ENCODE results near the gene SNX33.

SNX33 gene

GRCh38 chr15:75659928-75660645, 12.4 kb downstream of the SNX33 start:
- Histone ChIP-seq H3K27me3 (ENCODE audit: insufficient read depth, low read length) (peaks cover 16% of the 10 kb centered on the region; the same call in 1 of the 2 replicates), H3K4me2 (ENCODE audit: low read length) (no peak overlapping the region), H3K79me2 (ENCODE audit: insufficient read depth, low read length) (no peaks in the 10 kb centered on the region), H3K4me1 (ENCODE audit: insufficient read depth, low read length, severe bottlenecking) (no peaks in the 10 kb centered on the region), H3K9me2 (ENCODE audit: low read depth, low read length) (no peaks in the 10 kb centered on the region), H3F3A (ENCODE audit: insufficient read depth, low read length) (no peaks in the 10 kb centered on the region), H3K36me3 (ENCODE audit: insufficient read depth, low read length) (no peaks in the 10 kb centered on the region), H3K9me3 (ENCODE audit: low read length) (no peaks in the 10 kb centered on the region), H3K9ac (ENCODE audit: low read length) (no peak overlapping the region), H2AFZ (ENCODE audit: low read length) (no peak overlapping the region), H3K27ac (ENCODE audit: low read depth, low read length, poor library complexity, severe bottlenecking) (no peak overlapping the region), H3K4me3 (ENCODE audit: low read depth, low read length, poor library complexity, severe bottlenecking) (no peak overlapping the region), H4K20me1 (ENCODE audit: insufficient read depth, low read length) (no peaks in the 10 kb centered on the region)
- TF ChIP-seq EZH2 (IDR thresholded peaks at IDR 0.05; ENCODE audit: borderline replicate concordance, low read length) (no peak), CTCF (IDR thresholded peaks at IDR 0.05; ENCODE audit: low read length) (no peak)

GRCh38 chr15:75661100-75661755, 13.5 kb downstream of the SNX33 start:
- Histone ChIP-seq H4K20me1 (ENCODE audit: insufficient read depth, low read length) (no peaks in the 10 kb centered on the region), H3K4me2 (ENCODE audit: low read length) (no peak overlapping the region), H3K4me3 (ENCODE audit: low read depth, low read length, poor library complexity, severe bottlenecking) (no peak overlapping the region), H3K79me2 (ENCODE audit: insufficient read depth, low read length) (no peaks in the 10 kb centered on the region), H3K27me3 (ENCODE audit: insufficient read depth, low read length) (peaks cover 16% of the 10 kb centered on the region; the same call in 1 of the 2 replicates), H3K27ac (ENCODE audit: low read depth, low read length, poor library complexity, severe bottlenecking) (no peak overlapping the region), H3K9ac (ENCODE audit: low read length) (no peak overlapping the region), H3K9me3 (ENCODE audit: low read length) (no peaks in the 10 kb centered on the region), H2AFZ (ENCODE audit: low read length) (no peak overlapping the region), H3K9me2 (ENCODE audit: low read depth, low read length) (no peaks in the 10 kb centered on the region), H3K36me3 (ENCODE audit: insufficient read depth, low read length) (no peaks in the 10 kb centered on the region), H3K4me1 (ENCODE audit: insufficient read depth, low read length, severe bottlenecking) (no peaks in the 10 kb centered on the region), H3F3A (ENCODE audit: insufficient read depth, low read length) (no peaks in the 10 kb centered on the region)
- TF ChIP-seq EZH2 (IDR thresholded peaks at IDR 0.05; ENCODE audit: borderline replicate concordance, low read length) (no peak), CTCF (IDR thresholded peaks at IDR 0.05; ENCODE audit: low read length) (no peak)

- Histone ChIP-seq H3K79me2 (ENCODE audit: insufficient read depth, low read length) (no peaks in the 10 kb centered on the region), H3K36me3 (ENCODE audit: insufficient read depth, low read length) (no peaks in the 10 kb centered on the region), H4K20me1 (ENCODE audit: insufficient read depth, low read length) (no peaks in the 10 kb centered on the region), H3K9me3 (ENCODE audit: low read length) (no peaks in the 10 kb centered on the region), H3F3A (ENCODE audit: insufficient read depth, low read length) (no peaks in the 10 kb centered on the region), H3K4me3 (ENCODE audit: low read depth, low read length, poor library complexity, severe bottlenecking) (no peak overlapping the region), H3K27me3 (ENCODE audit: insufficient read depth, low read length) (peaks cover 16% of the 10 kb centered on the region; the same call in 1 of the 2 replicates), H3K4me2 (ENCODE audit: low read length) (no peak overlapping the region), H3K9ac (ENCODE audit: low read length) (no peak overlapping the region), H3K4me1 (ENCODE audit: insufficient read depth, low read length, severe bottlenecking) (no peaks in the 10 kb centered on the region), H3K9me2 (ENCODE audit: low read depth, low read length) (no peaks in the 10 kb centered on the region), H3K27ac (ENCODE audit: low read depth, low read length, poor library complexity, severe bottlenecking) (no peak overlapping the region), H2AFZ (ENCODE audit: low read length) (no peak overlapping the region)
- no peak for TF ChIP-seq CTCF (IDR thresholded peaks at IDR 0.05; ENCODE audit: low read length)
- TF ChIP-seq EZH2 (IDR thresholded peaks at IDR 0.05; ENCODE audit: borderline replicate concordance, low read length), result no peak
Observed at GRCh38 chr15:75661756-75662140, 14.0 kb downstream of the SNX33 start.

All from OCI-LY1 (cell line).